GM19099 (cell line): ENCODE measurements around the gene ARHGAP15.

Experiments
- POLR2A ChIP-seq: IDR thresholded peaks from 3 replicates; pipeline ENCODE4 v1.6.1; 2011; ENCODE audit warnings: low read depth; ENCODE audit not compliant: insufficient read length; ENCODE audit errors: extremely low read depth

The ARHGAP15 gene

DNA sequence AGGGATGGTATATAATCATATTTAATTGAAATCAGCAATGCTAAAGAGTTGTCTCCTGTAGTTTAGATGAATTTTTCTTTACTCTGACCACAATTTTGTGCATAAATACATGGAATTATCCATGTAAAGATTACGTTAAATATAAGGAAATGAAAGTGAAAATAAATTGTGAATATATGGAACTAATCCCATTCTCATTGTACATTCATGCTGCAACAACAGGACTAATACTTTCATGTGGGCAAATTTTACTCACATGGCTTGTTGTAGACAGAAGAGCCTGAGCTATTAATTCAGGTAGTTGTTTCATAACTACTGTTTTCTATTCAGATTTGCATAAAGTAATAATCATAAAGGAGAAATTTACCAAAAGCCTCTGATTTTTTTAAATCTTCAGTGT lies 357.8 kb downstream of the ARHGAP15 start:
- no peak for TF ChIP-seq POLR2A

DNA sequence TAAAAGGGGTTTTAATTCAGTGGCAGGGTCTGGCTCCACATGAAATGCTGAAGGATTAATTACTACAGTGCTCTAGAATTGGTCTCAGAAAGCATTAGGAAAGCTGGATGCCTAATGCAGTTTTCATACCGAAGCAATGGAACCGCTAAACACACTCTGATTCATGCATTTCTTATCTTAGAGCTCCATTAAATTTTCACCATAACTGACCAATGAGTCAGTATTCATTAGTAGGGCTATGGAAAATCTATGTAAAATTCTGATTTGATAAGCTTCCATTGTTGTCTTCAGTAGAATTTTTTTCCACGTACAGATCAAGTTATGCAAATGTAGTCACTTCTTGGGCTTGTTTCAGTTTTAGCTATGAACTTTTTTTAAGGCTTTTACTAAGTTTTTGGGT lies 359.9 kb downstream of the ARHGAP15 start:
- no peak for TF ChIP-seq POLR2A

DNA sequence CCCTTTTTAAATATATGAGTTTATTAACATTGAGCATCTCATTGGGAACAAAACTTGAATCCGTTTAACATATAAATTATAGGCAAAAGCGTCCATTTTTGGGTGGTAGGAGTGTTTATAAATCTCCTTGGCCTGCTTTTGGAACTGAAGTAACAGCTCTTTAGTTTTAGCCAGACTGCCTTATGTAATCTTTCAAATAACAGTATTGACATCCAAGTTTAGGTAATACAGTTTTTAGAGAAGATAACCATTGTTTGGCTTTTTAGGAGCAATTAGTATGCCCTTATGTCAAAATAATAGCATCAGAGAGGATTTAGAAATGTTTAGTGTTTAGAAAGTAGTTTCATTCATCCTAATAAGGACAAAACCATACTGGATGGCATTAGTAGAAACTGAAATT lies 361.9 kb downstream of the ARHGAP15 start:
- no peak for TF ChIP-seq POLR2A

DNA sequence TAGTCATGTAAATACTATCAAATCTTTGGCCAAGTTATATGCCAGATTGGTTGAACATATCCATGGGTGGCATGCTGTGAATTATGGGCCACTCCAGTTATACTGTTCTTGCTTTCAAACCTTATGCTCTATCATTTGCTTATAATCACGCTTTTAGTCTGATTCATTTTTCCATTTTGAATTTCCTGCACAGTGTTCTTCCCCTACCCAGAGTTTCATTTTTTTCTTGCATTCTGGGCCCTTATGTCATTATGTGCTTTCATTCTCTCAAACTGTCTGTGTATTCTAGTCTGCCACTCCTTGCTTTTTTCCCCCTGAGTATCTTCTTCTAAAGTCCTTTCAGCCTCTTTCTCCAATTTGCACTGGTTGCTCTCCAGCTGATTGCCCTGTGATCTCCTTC lies 364.1 kb downstream of the ARHGAP15 start:
- no peak for TF ChIP-seq POLR2A

DNA sequence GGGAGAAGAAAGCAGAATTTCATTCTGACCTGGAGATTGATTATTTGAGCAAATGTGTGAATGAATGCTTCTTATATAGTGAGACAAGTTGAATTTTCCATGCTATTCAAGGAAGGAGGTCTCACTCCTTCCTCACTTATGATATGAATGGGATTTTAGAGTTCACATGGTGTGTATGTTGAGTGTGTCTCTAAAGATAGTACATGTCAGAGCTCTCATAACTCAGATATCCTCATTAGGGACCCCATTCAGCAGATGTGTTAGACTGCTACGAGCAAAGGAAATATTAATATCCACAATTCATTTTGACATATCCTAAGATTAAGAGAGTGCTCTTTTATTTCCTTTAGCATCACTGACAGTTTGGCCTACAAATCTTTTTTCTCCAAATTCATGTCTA lies 368.5 kb downstream of the ARHGAP15 start:
- no peak for TF ChIP-seq POLR2A

DNA sequence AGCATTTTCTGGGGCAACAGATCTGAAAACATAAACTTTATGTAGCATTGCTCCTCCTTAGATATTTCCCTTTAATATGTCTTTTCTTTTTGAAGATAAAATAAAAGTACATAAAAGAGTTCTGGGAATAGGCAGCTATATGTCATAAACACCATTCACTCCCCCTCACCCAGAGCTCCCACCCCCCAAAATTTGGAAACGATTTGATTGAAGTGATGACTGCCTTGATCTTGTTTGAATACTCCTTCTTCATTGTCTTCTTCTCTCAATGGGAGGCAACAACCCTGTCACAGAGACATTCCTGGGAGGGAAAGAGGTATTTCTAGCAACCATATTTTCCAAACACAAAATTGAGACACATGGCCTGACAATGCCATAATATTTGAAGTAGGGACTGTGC lies 369.3 kb downstream of the ARHGAP15 start:
- no peak for TF ChIP-seq POLR2A

DNA sequence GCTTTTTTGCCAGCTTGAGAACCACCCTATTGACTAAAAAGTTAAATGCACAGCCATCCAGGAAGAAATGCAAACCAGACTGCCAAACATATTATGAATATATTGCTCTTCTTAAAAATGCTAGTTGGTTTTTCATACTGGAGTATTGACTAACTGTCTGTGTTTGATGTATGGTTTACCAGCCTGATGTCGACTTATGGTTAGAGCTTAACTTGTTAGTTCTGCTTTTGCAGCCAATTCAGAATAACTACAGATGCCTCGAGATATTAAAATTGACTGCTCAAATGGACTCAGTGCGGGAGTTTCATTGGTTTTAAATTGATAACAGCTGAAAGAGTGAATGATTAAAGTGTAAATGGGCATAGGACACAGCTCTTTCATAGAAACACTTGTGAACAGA lies 369.8 kb downstream of the ARHGAP15 start:
- TF ChIP-seq POLR2A: no peak

DNA sequence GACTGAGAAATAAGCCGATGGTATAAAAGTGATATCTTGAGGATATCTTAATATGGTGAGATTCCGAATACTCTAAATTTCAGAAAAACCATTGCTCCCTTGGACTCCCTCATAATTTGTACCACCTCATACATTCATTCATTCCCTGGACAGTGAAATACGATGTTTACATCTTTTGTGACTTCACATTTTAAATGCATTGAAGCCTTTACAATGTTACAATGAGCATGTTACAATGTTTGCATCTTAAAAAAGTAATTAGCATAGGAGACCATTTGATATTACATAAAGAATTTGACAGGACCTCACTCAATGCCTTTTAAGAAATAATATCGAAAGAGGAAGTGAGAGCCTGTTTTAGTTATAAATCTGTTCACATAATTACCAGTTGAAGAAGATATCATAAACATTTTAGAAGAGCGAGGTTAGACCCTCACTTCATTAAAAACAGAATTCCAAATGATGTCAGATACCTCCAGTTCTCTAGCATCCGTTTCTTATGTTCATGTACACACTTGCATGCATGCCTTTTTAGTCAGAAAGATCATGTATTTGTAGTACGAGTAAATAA lies 372.0 kb downstream of the ARHGAP15 start:
- TF ChIP-seq POLR2A: no peak

DNA sequence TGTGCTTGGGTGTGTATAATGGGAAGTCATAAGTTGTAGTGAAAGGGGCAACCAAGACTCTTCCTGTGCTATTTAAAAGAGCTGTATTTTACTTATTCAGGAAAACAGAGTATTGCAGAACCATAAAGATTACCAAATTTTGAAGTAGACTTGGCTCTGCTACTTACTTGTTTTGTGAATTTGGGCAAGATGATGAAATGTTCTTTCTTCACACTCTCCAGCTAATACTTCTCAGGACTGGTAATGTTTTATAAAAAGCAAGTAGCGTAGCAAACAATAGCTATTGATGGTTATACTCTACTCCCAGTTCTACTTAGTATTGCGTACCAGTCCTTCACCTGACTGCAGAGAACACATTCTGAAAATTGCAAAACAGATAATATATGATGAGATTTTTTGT lies 374.1 kb downstream of the ARHGAP15 start:
- TF ChIP-seq POLR2A: no peak

DNA sequence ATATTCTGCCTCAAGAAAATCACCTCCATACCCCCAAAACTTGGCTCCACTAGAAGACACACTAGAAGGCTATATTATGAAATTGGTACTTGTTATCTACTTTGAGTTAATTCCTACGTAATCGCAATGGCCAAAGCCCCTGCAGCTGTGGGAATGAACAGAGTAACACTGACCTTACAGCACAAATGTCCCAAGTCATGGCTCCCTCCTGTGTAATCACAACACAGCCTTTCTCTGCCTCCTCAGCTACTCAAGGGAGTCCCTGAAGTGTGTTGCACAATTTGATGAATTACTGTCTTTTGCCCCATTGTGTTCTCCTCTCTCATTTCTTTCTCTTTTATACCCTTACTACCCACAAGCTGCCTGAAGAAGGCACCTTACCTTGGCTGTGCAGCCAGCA lies 375.2 kb downstream of the ARHGAP15 start:
- TF ChIP-seq POLR2A: no peak

DNA sequence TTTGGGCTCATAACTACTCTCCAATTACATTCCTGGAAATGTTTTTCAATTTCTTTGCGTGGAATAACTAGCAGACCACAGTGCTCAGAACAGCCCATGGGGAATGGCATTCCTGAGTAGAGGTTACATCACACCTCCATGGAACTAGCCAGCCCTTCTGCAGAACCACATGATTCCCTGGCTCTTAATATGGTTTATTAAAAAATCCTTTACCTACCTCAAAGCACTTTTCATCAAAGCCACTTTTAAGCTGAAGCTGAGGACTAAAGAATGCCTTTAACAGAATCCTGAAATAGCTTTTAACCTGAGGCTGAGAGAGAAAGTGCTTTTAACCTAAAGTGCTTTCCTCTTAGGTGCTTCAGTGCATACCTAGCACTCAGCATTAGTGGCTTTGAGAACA lies 376.3 kb downstream of the ARHGAP15 start:
- TF ChIP-seq POLR2A: no peak

DNA sequence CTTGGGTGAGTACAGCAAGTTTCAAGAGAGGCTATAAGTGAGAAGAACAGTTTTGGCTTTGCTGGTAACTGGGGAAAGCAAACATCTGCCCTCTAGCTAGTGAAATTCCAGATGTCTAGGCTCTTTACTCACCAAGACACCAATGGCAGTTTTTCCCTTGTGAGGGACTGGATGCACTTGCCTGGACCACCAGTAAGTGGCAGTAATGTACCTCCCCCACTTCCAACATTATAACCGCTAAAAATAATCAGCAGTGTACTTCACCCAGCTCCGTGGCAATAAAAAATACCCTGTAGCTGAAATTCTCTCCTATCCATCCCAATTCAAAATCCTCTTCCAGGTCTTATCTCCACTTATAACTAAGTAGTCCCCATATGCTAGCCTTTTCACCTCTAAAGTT lies 383.9 kb downstream of the ARHGAP15 start:
- TF ChIP-seq POLR2A: no peak

DNA sequence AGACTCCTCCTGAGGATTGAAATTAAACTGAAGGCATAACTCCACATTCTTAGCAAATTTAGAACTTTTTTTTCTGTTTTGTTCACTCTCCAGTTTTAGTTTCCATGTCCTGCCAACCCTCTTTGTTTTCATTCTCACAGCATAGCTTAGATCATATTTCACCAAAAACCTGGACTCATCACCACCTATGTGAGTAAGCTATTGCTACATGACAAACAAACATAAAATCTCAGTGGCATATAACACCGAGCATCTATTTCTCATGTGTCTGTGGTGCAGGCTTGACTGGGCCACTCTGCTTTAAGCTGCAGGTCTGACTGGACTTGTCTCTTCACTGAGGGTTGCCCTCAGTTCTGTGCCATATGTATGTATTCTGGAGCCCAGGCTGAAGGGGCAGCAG lies 385.2 kb downstream of the ARHGAP15 start:
- no peak for TF ChIP-seq POLR2A

DNA sequence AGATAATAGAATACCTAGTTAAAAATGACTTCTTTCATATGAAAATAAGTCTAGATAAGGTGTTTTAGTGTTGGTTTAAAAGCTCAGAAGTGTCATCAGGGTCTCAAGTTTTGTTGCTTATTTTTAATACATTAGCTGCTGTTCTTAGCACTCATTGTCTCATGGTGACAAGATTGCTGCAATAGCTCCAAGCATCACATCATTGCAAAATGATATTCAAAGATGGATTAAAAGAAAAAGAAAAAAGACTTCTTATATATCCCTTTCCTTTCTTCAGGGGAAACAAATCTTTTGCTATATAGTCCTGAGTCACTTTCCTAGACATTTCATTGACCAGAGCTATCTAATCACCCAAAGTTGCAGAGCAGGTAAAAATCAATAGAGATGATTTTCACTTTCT lies 386.1 kb downstream of the ARHGAP15 start:
- no peak for TF ChIP-seq POLR2A

DNA sequence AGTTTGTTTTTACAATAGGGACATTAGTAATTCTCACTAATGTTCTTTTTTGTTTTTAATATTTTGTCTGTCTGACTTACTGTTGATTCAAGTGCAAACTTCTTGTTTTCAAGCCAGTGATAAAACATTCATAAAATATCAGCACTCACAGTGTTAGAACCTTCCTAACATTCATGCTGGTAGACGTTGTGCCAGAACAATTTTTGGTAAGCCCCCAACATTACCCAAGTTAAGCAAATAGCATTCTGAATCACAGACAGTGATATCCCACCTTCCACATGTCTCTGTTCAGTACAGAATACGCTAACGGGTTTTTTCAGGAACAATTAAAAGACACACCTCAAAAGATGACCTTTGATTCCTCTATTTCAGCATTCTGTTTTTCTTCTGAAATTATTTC lies 390.3 kb downstream of the ARHGAP15 start:
- TF ChIP-seq POLR2A: no peak

DNA sequence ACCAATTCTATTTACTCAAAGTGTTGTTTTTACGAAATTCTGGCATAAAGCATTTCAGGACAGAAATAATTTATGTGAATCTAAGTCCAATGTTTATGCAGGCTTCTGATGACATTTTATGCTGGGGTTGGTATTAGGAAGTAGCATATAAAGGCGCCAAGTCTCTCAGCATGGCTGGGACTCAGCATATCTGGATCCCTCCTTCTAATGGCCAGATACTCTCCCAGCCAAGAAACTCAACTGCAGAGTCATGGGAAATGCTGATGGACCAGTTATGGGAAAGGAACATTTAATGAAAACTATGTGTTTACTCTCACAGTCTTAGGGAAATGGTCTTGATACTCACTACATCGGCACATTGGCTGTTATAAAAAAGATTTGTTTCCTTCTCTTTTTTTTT lies 392.2 kb downstream of the ARHGAP15 start:
- no peak for TF ChIP-seq POLR2A

DNA sequence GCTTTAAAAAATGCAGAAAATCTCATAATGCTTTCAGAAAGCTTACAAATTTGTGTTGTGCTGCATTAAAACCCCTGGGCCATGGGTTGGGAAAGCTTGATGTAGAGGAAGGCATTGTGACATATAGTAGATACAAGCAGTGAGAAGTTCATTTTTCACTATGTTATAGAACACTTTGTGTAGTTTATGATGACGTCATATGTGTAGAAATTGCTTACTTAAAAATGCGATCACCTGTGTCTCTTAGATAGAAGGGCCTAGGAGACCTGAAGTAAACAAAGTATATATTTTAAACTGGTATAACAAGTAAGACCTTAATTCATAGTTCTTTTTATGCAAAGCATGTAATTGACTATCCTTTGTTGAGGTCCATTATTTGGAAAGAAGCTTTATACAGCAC lies 393.5 kb downstream of the ARHGAP15 start:
- no peak for TF ChIP-seq POLR2A

DNA sequence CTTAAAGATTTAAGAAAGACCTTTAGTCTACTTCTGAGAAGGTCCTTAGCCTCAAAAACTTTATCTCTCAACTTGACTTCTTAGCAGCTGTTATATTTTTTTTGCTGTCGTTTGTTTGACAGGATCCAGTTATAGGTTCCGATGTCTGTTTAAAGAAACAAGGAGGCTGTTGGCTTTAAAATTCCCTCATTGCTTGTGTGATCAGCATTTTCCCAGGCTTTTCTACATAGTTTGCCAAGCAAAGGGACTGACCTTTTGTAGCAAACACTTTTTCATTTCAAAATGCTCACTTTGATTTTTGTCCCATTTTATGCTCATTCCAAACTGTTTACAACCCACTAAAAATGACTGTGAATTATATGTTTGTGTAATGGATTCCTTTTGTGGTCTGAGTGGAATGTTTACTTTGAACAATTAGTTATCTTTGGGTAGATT lies 394.9 kb downstream of the ARHGAP15 start:
- TF ChIP-seq POLR2A: no peak

DNA sequence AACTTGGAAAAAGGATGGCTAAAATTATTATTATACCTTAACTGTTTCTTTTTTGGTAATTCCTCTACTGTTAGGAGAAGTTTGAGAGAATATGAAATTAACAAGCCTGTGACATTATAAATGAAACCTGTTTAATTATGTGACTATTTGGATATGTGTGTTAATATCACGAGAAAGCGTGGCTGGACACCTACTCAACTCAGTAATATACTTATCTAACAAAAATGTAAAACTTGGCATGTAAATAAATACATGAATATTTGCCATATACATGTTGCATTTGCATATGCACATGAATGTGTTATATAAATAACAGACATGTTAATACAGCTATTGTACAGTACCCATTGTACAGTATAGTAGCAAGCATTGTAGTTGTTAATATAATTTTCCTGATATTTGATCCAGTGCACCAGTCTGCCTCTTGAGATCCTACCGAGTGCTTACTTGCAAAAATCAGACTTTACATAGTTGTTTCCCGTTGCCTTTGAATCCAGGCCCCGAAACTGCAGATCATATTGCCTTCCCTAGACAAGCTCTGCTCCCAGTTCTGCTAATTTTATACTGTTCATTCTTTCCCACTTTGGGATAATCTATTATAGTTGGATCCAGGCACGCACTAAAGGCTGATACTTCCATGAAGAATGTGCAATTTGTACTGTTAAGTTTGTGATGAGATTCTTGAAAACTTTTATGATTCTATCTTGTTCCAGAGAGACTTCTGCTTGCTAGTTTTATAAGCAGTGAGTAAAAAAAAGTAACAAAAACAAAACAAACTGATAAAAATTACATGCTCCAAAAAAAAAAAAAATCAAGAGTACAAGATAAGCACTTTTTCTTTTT lies 395.6 kb downstream of the ARHGAP15 start:
- TF ChIP-seq POLR2A: no peak
